Stimulated activated CD8-positive, alpha-beta memory T cell treated with anti-CD3 and anti-CD28 coated beads, Interleukin-7, amount 100 ng/mL, for 48 hours (primary cell): ENCODE measurements around the gene ACOT2.
A peak's percentile ranks its signal among the peaks of the same experiment; 100 is the strongest.

Experiments used
- DNase-seq, 2 donors: peaks; one replicate each; pipeline ENCODE4 v3.0.0-alpha.2; 2020; ENCODE audit warnings: low read depth in 1 of 2; ENCODE audit errors: extremely low read depth in 1 of 2

ACOT2 gene

GRCh38 chr14:73612339-73613045 is 43.5 kb downstream of the ACOT2 start, which contains the start of gene ACOT6:
Gene ACOT6, plus strand, starts transcription at chr14:73612517. Its CDS starts 55 bp downstream, at chr14:73612572.
- peak; percentile 27 to 49 for DNase-seq

- DNase-seq, result no peak
These were observed 44.0 kb downstream of the ACOT2 start for GRCh38 chr14:73613046-73613383.

GRCh38 chr14:73613419-73613963 is 44.5 kb downstream of the ACOT2 start:
- no peak for DNase-seq

- DNase-seq, result no peak
These were observed 47.8 kb downstream of the ACOT2 start for GRCh38 chr14:73616831-73617230.

DNA sequence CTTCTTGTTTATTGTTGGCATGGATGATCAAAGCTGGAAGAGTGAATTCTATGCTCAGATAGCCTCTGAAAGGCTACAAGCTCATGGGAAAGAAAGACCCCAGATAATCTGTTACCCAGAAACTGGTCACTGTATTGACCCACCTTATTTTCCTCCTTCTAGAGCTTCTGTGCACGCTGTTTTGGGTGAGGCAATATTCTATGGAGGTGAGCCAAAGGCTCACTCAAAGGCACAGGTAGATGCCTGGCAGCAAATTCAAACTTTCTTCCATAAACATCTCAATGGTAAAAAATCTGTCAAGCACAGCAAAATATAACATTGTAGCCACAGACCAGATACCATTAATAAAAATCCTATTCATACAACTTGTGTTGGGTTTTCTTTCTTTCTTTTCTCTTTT is 50.5 kb downstream of the ACOT2 start:
- no peak for DNase-seq

DNA sequence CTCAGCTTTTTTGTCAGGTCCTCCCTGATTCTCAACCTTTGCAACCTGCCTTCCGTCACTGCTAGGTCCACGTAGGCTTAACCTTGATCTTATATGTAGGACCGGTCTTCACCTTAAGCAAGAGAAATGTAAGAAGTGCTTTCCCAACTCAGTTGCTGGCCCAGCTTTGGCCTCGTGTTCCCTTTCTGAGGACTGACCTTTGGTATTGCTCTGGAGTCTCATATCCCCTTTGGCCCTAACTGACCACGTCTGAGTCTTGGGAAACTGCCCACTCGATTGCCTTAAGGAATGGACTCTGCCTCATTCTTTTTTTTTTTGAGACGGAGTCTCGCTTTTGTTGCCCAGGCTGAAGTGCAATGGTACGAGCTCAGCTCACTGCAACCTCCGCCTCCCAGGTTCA is 51.3 kb downstream of the ACOT2 start:
- DNase-seq, result no peak

GRCh38 chr14:73623504-73624054 is 54.6 kb downstream of the ACOT2 start:
- DNase-seq, result no peak
